HFFc6 (cell line): ENCODE measurements around the gene CDH1. TPM values are rescaled to one million over a fixed set of nuclear protein-coding genes. Genes with fewer than 3 reads are reported as not detected.
"Not testable (repeated sequence)": the region's sequence is repeated elsewhere in the genome, so short reads cannot be mapped to it uniquely, and the experiment has no call there.

Experiments
- DNase-seq: peaks from one replicate; pipeline ENCODE4 v3.0.0-alpha.2; 2018
- H3K27ac Mint-ChIP-seq: 2 replicates; pipeline ENCODE4 v1.8.0; 2020; ENCODE audit warnings: mild to moderate bottlenecking, mixed read lengths
- H3K27me3 Mint-ChIP-seq: 2 replicates; pipeline ENCODE4 v1.8.0; 2021; ENCODE audit warnings: mild to moderate bottlenecking, moderate library complexity, mixed read lengths; ENCODE audit not compliant: insufficient read depth
- H3K36me3 Mint-ChIP-seq: 2 replicates; pipeline ENCODE4 v1.8.0; 2021; ENCODE audit warnings: low read depth, mixed read lengths
- H3K4me1 Mint-ChIP-seq: 2 replicates; pipeline ENCODE4 v1.8.0; 2020; ENCODE audit warnings: low read depth, mixed read lengths
- H3K4me3 Mint-ChIP-seq: 2 replicates; pipeline ENCODE4 v1.8.0; 2020; ENCODE audit warnings: mild to moderate bottlenecking, moderate library complexity, mixed read lengths
- H3K9me3 Mint-ChIP-seq: 2 replicates; pipeline ENCODE4 v1.8.0; 2020; ENCODE audit warnings: mild to moderate bottlenecking, mixed read lengths
- total RNA-seq, 6 experiments: library from RNA; stranded (reverse); fragmentation: NEBNext Ultra II Directional; extraction: Animal tissue kit (Norgen Biotek cat#: 25700); gene quantifications; 2 replicates in 1 of 6; 3 replicates in 5 of 6; pipeline ENCODE4 v1.2.3, GENCODE V29; 2021
- TF ChIP-seq, protein P1 (sequence below): fragments of 200-600 bp; sonication (generic); IDR thresholded peaks from 2 replicates; pipeline ENCODE4 v1.5.0; 2021; ENCODE audit warnings: antibody characterized with exemption, mild to moderate bottlenecking

Gene CDH1
- total RNA-seq, 6 experiments from 2014 or later: 0.24 to 1.4 (median 0.41) TPM

DNA sequence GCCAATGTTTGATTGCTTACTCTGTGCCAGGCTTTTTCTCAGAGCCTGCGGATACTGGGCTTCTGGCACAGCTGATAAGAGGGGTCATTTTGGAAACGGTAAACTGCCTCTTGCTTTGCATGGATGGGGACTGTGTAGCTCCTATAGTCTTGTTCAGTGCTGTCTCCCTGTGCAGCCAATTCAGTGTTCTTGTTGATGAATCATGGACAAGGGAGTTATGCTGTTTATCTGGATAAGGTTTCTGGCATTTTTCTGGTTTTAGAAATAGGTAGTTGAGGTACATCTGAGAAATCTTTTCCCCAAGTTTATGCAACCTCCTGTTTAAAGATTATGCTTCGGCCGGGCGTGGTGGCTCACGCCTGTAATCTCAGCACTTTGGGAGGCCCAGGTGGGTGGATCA lies 89.6 kb downstream of the CDH1 start:
- no peak for DNase-seq
- TF ChIP-seq, protein P1, sequence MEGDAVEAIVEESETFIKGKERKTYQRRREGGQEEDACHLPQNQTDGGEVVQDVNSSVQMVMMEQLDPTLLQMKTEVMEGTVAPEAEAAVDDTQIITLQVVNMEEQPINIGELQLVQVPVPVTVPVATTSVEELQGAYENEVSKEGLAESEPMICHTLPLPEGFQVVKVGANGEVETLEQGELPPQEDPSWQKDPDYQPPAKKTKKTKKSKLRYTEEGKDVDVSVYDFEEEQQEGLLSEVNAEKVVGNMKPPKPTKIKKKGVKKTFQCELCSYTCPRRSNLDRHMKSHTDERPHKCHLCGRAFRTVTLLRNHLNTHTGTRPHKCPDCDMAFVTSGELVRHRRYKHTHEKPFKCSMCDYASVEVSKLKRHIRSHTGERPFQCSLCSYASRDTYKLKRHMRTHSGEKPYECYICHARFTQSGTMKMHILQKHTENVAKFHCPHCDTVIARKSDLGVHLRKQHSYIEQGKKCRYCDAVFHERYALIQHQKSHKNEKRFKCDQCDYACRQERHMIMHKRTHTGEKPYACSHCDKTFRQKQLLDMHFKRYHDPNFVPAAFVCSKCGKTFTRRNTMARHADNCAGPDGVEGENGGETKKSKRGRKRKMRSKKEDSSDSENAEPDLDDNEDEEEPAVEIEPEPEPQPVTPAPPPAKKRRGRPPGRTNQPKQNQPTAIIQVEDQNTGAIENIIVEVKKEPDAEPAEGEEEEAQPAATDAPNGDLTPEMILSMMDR: no peak
- peaks cover 2% of the 10 kb centered on the region; the same call in 1 of the 2 replicates for H3K27me3 Mint-ChIP-seq
- peaks cover 20% of the 10 kb centered on the region for H3K36me3 Mint-ChIP-seq
- no peak overlapping the region for H3K27ac Mint-ChIP-seq
- peaks cover 4% of the 10 kb centered on the region; the same call in 1 of the 2 replicates for H3K9me3 Mint-ChIP-seq
- peaks cover 35% of the 10 kb centered on the region for H3K4me1 Mint-ChIP-seq
- H3K4me3 Mint-ChIP-seq: no peak overlapping the region

GRCh38 chr16:68833251-68833650 lies 96.2 kb downstream of the CDH1 start:
- no peaks in the 10 kb centered on the region; the same call in 1 of the 2 replicates for H3K27me3 Mint-ChIP-seq
- H3K4me1 Mint-ChIP-seq: peaks cover 17% of the 10 kb centered on the region

GRCh38 chr16:68834550-68834949 lies 97.5 kb downstream of the CDH1 start:
- H3K4me1 Mint-ChIP-seq: peaks cover 12% of the 10 kb centered on the region
- no peaks in the 10 kb centered on the region; the same call in 1 of the 2 replicates for H3K9me3 Mint-ChIP-seq
- TF ChIP-seq, protein P1: no peak
- peaks cover under 1% of the 10 kb centered on the region; the same call in 1 of the 2 replicates for H3K27me3 Mint-ChIP-seq
- H3K27ac Mint-ChIP-seq: no peak overlapping the region
- H3K36me3 Mint-ChIP-seq: no peaks in the 10 kb centered on the region; the same call in 1 of the 2 replicates
- H3K4me3 Mint-ChIP-seq: no peak overlapping the region
- DNase-seq: no peak

More at GRCh38 chr16:68833251-68833650, 96.2 kb downstream of the CDH1 start:
- Mint-ChIP-seq H3K4me3 (no peak overlapping the region), H3K36me3 (no peaks in the 10 kb centered on the region; the same call in 1 of the 2 replicates), H3K9me3 (no peaks in the 10 kb centered on the region; the same call in 1 of the 2 replicates), H3K27ac (no peak overlapping the region)
- TF ChIP-seq, protein P1: no peak
- no peak for DNase-seq

DNA sequence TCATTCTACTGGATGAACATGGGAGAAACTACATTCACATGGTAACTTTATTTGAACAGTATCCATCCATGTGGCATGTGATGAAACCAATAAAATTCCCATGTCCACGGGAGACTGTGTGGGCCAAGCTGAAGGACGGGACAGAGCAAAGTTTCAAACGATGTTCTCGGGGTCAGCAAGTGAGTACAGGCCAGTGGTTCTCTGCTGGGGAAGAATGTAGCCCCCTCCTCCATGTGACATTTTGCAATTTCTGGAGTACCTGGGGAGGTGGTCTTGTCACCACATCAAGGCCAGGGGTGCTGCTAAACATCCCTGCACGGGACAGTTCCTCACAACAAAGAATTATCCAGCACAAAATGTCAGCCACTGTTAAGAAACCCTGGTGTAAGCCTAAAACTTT lies 98.9 kb downstream of the CDH1 start:
- TF ChIP-seq, protein P1: no peak
- Mint-ChIP-seq H3K27me3 (peaks cover 2% of the 10 kb centered on the region; the same call in 1 of the 2 replicates), H3K9me3 (no peaks in the 10 kb centered on the region; the same call in 1 of the 2 replicates), H3K4me3 (no peak overlapping the region), H3K36me3 (no peaks in the 10 kb centered on the region), H3K27ac (no peak overlapping the region), H3K4me1 (peaks cover 9% of the 10 kb centered on the region)
- no peak for DNase-seq

DNA sequence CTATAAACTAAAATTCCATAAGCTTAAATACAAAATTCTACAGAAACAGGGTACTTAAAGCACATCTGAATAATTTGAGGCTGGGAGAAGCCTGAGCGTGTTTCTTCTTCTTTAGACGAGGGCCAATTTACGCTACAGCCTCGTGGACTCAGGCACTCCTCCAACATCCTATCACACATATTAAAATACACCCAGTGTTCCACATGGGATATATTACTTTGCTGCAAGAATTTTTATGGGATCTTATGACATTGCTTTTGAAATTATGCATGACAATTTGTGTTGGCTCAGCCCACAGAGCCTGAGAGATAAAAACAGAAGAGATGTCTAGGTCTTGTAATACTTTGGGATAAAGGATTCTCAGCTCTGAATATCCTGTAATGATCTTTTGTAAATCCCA lies 102.7 kb downstream of the CDH1 start:
- Mint-ChIP-seq H3K27ac (no peak overlapping the region), H3K27me3 (peaks cover 3% of the 10 kb centered on the region), H3K36me3 (no peaks in the 10 kb centered on the region), H3K9me3 (no peaks in the 10 kb centered on the region), H3K4me3 (no peak overlapping the region), H3K4me1 (peaks cover 16% of the 10 kb centered on the region)
- DNase-seq: no peak
- TF ChIP-seq, protein P1: no peak

DNA sequence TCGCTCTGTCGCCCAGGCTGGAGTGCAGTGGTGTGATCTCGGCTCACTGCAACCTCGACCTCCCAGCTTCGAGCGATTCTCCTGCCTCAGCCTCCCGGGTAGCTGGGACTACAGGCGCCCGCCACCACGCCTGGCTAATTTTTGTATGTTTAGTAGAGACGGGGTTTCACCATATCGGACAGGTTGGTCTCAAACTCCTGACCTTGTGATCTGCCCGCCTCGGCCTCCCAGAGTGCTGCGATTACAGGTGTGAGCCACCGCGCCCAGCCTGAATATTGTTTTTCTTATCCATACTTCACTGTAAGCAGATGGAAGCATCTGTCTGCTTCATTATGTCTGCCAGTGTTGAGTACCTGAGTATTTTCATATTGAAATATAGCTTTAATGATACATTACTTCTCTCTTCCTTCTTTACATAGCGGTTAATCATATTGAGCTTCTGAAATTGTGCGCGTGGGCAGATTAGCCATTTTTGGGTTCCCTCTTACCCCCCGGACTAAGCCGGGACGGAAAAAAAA lies 105.9 kb downstream of the CDH1 start:
- not testable (repeated sequence) for H3K36me3 Mint-ChIP-seq, DNase-seq, H3K27me3 Mint-ChIP-seq, H3K9me3 Mint-ChIP-seq
- H3K27ac Mint-ChIP-seq: peak overlapping the region; percentile 92
- H3K4me3 Mint-ChIP-seq: peak overlapping the region; percentile 97
- peaks cover 24% of the 10 kb centered on the region for H3K4me1 Mint-ChIP-seq
